ENCODE measurements around the gene SMARCD3. TPM values are rescaled to one million over a fixed set of nuclear protein-coding genes. Genes with fewer than 3 reads are reported as not detected.

The SMARCD3 gene
- 65.7 TPM for polyA plus RNA-seq (2012; ENCODE audit: insufficient read depth, insufficient read length)

- H3K4me3 ChIP-seq (ENCODE audit: low read length), result peak within 1 kb of the TSS; percentile 50
- DNase-seq (ENCODE audit: low read depth, low spot score), result no peak
Measured at GRCh38 chr7:151248346-151249033, at the start of gene SMARCD3. SMARCD3 (minus strand) TSS chr7:151248694; CDS start chr7:151248562, 132 bp downstream.

GRCh38 chr7:151296202-151296992 lies 47.9 kb upstream of the SMARCD3 start:
- no peak overlapping the region for H3K4me3 ChIP-seq (ENCODE audit: low read length)
- DNase-seq (ENCODE audit: low read depth, low spot score), result no peak

- no peak for DNase-seq (ENCODE audit: low read depth, low spot score)
- H3K4me3 ChIP-seq (ENCODE audit: low read length), result no peak overlapping the region
Measured at GRCh38 chr7:151292850-151293249, 44.4 kb upstream of the SMARCD3 start.

GRCh38 chr7:151291206-151291605 lies 42.7 kb upstream of the SMARCD3 start:
- DNase-seq (ENCODE audit: low read depth, low spot score), result no peak
- H3K4me3 ChIP-seq (ENCODE audit: low read length), result no peak overlapping the region

GRCh38 chr7:151290355-151290760 lies 41.9 kb upstream of the SMARCD3 start:
- no peak for DNase-seq (ENCODE audit: low read depth, low spot score)
- no peak overlapping the region for H3K4me3 ChIP-seq (ENCODE audit: low read length)

- no peak for DNase-seq (ENCODE audit: low read depth, low spot score)
- H3K4me3 ChIP-seq (ENCODE audit: low read length), result no peak overlapping the region
Measured at GRCh38 chr7:151289891-151290290, 41.4 kb upstream of the SMARCD3 start.

- no peak for DNase-seq (ENCODE audit: low read depth, low spot score)
- H3K4me3 ChIP-seq (ENCODE audit: low read length), result no peak overlapping the region
Measured at GRCh38 chr7:151286148-151286547, 37.7 kb upstream of the SMARCD3 start.

GRCh38 chr7:151283302-151283701 lies 34.8 kb upstream of the SMARCD3 start:
- DNase-seq (ENCODE audit: low read depth, low spot score), result no peak
- no peak overlapping the region for H3K4me3 ChIP-seq (ENCODE audit: low read length)

- no peak for DNase-seq (ENCODE audit: low read depth, low spot score)
- no peak overlapping the region for H3K4me3 ChIP-seq (ENCODE audit: low read length)
Measured at GRCh38 chr7:151282111-151282510, 33.6 kb upstream of the SMARCD3 start.

- H3K4me3 ChIP-seq (ENCODE audit: low read length), result no peak overlapping the region
- no peak for DNase-seq (ENCODE audit: low read depth, low spot score)
Measured at GRCh38 chr7:151281686-151282085, 33.2 kb upstream of the SMARCD3 start.

GRCh38 chr7:151280388-151281019 lies 32.0 kb upstream of the SMARCD3 start:
- DNase-seq (ENCODE audit: low read depth, low spot score), result no peak
- no peak overlapping the region for H3K4me3 ChIP-seq (ENCODE audit: low read length)

GRCh38 chr7:151279868-151280267 lies 31.4 kb upstream of the SMARCD3 start:
- H3K4me3 ChIP-seq (ENCODE audit: low read length), result no peak overlapping the region
- DNase-seq (ENCODE audit: low read depth, low spot score), result no peak

- no peak for DNase-seq (ENCODE audit: low read depth, low spot score)
Measured at GRCh38 chr7:151278949-151279348, 30.5 kb upstream of the SMARCD3 start.

GRCh38 chr7:151277631-151278030 lies 29.1 kb upstream of the SMARCD3 start:
- no peak for DNase-seq (ENCODE audit: low read depth, low spot score)
- no peak overlapping the region for H3K4me3 ChIP-seq (ENCODE audit: low read length)

More at GRCh38 chr7:151278949-151279348, 30.5 kb upstream of the SMARCD3 start:
- no peak overlapping the region for H3K4me3 ChIP-seq (ENCODE audit: low read length)

- DNase-seq (ENCODE audit: low read depth, low spot score), result peak; percentile 65
- peak overlapping the region; percentile 57 for H3K4me3 ChIP-seq (ENCODE audit: low read length)
Measured at GRCh38 chr7:151276666-151277590, 28.4 kb upstream of the SMARCD3 start.

GRCh38 chr7:151275813-151276577 lies 27.5 kb upstream of the SMARCD3 start:
- H3K4me3 ChIP-seq (ENCODE audit: low read length), result peak overlapping the region; percentile 57

GRCh38 chr7:151274936-151275812 lies 26.7 kb upstream of the SMARCD3 start:
- H3K4me3 ChIP-seq (ENCODE audit: low read length), result no peak overlapping the region
- no peak for DNase-seq (ENCODE audit: low read depth, low spot score)

More at GRCh38 chr7:151275813-151276577, 27.5 kb upstream of the SMARCD3 start:
- DNase-seq (ENCODE audit: low read depth, low spot score), result no peak
